ENCODE measurements around the gene BSN.

DNA sequence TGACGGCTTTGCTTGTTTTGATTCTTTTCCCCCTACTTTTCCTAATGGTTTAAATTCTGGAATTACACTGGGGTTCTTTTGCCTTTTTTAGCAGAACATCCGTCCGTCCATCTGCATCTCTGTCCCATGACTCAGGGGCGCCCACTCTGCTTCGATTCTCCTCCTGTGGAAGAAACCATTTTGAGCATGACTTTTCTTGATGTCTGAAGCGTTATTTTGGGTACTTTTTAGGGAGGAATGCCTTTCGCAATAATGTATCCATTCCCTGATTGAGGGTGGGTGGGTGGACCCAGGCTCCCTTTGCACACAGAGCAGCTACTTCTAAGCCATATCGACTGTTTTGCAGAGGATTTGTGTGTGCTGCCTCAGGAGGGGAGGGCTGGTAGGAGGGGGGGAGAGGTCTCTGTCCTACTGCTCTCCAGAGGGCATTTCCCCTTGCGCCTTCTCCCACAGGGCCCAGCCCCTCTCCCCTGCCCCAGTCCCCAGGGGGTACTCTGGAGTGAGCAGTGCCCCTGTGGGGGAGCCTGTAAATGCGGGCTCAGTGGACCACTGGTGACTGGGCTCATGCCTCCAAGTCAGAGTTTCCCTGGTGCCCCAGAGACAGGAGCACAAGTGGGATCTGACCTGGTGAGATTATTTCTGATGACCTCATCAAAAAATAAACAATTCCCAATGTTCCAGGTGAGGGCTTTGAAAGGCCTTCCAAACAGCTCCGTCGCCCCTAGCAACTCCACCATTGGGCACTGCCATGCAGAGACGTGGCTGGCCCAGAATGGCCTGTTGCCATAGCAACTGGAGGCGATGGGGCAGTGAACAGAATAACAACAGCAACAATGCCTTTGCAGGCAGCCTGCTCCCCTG lies 19.5 kb upstream of the BSN start:
- TF ChIP-seq, protein P1, sequence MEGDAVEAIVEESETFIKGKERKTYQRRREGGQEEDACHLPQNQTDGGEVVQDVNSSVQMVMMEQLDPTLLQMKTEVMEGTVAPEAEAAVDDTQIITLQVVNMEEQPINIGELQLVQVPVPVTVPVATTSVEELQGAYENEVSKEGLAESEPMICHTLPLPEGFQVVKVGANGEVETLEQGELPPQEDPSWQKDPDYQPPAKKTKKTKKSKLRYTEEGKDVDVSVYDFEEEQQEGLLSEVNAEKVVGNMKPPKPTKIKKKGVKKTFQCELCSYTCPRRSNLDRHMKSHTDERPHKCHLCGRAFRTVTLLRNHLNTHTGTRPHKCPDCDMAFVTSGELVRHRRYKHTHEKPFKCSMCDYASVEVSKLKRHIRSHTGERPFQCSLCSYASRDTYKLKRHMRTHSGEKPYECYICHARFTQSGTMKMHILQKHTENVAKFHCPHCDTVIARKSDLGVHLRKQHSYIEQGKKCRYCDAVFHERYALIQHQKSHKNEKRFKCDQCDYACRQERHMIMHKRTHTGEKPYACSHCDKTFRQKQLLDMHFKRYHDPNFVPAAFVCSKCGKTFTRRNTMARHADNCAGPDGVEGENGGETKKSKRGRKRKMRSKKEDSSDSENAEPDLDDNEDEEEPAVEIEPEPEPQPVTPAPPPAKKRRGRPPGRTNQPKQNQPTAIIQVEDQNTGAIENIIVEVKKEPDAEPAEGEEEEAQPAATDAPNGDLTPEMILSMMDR (IDR thresholded peaks at IDR 0.05; ENCODE audit: low read depth, low read length), result no peak
- TF ChIP-seq POLR2A (IDR thresholded peaks at IDR 0.05; ENCODE audit: extremely low read depth, insufficient read length), result no peak
- TF ChIP-seq MAX (IDR thresholded peaks at IDR 0.05; ENCODE audit: low read depth, low read length), result no peak

Measured in NB4 (cell line).